ENCODE results near the gene THOC2.

DNA sequence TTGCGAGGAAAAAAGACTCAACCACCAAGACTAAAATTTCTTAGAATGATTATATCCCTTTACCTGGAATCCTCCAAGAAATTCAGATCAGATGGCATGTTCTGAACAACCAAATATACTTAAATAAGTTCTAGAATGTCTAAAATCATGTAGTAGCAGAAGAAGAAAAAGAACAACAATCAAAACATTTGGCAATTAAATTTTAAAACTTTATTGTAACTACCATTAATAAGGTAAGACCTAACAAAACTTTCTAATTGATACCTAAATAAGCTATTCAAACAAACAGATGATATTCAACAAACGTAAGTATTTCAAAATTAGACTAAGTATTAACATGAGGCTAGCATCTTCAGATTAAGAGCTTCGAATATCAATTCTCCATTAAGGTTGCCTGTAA, 4.3 kb downstream of the THOC2 start:
- no peak for TF ChIP-seq POLR2A (IDR thresholded peaks at IDR 0.05)
- TF ChIP-seq, protein P1, sequence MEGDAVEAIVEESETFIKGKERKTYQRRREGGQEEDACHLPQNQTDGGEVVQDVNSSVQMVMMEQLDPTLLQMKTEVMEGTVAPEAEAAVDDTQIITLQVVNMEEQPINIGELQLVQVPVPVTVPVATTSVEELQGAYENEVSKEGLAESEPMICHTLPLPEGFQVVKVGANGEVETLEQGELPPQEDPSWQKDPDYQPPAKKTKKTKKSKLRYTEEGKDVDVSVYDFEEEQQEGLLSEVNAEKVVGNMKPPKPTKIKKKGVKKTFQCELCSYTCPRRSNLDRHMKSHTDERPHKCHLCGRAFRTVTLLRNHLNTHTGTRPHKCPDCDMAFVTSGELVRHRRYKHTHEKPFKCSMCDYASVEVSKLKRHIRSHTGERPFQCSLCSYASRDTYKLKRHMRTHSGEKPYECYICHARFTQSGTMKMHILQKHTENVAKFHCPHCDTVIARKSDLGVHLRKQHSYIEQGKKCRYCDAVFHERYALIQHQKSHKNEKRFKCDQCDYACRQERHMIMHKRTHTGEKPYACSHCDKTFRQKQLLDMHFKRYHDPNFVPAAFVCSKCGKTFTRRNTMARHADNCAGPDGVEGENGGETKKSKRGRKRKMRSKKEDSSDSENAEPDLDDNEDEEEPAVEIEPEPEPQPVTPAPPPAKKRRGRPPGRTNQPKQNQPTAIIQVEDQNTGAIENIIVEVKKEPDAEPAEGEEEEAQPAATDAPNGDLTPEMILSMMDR (IDR thresholded peaks at IDR 0.05 in 4 of 5, conservative IDR thresholded peaks at IDR 0.05 in 1 of 5) = no peak
